IgD-negative memory B cell (primary cell): ENCODE results near the gene SLC22A7. TPM values are rescaled to one million over a fixed set of nuclear protein-coding genes. Genes with fewer than 3 reads are reported as not detected.

Experiments used
- H3K27ac Mint-ChIP-seq, 3 donors: one replicate each; pipeline ENCODE4 v1.8.0; 2020 to 2022; ENCODE audit warnings: mild to moderate bottlenecking in 3 of 3, mixed read lengths in 3 of 3, moderate library complexity in 1 of 3
- H3K27me3 Mint-ChIP-seq: one replicate; pipeline ENCODE4 v1.8.0; 2021; ENCODE audit warnings: mixed read lengths
- H3K36me3 Mint-ChIP-seq: one replicate; pipeline ENCODE4 v1.8.0; 2020; ENCODE audit warnings: mild to moderate bottlenecking, mixed read lengths
- H3K4me1 Mint-ChIP-seq, 3 donors: one replicate each; pipeline ENCODE4 v1.8.0; 2020 to 2022; ENCODE audit warnings: mixed read lengths in 3 of 3, mild to moderate bottlenecking in 1 of 3
- H3K4me3 Mint-ChIP-seq, 4 donors: one replicate each; pipeline ENCODE4 v1.8.0; 2020 to 2022; ENCODE audit warnings: mild to moderate bottlenecking in 4 of 4, mixed read lengths in 4 of 4, moderate library complexity in 3 of 4
- H3K9me3 Mint-ChIP-seq, 3 donors: one replicate each; pipeline ENCODE4 v1.8.0; 2020 to 2021; ENCODE audit warnings: mixed read lengths in 3 of 3, mild to moderate bottlenecking in 1 of 3
- polyA plus RNA-seq: library from polyadenylated mRNA; unstranded; fragments of 300-500 nt; fragmentation: Illumina TruSeq; gene quantifications from one replicate; pipeline ENCODE4 v1.2.3, GENCODE V29; 2021

The SLC22A7 gene, protein sequence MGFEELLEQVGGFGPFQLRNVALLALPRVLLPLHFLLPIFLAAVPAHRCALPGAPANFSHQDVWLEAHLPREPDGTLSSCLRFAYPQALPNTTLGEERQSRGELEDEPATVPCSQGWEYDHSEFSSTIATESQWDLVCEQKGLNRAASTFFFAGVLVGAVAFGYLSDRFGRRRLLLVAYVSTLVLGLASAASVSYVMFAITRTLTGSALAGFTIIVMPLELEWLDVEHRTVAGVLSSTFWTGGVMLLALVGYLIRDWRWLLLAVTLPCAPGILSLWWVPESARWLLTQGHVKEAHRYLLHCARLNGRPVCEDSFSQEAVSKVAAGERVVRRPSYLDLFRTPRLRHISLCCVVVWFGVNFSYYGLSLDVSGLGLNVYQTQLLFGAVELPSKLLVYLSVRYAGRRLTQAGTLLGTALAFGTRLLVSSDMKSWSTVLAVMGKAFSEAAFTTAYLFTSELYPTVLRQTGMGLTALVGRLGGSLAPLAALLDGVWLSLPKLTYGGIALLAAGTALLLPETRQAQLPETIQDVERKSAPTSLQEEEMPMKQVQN
- not detected for polyA plus RNA-seq

- Mint-ChIP-seq H3K27ac (no peak within 1 kb of the TSS), H3K36me3 (peaks cover 2% of the 10 kb centered on the region), H3K27me3 (peaks cover 10% of the 10 kb centered on the region), H3K4me3 (no peak within 1 kb of the TSS), H3K4me1 (peaks cover 0 to 3% (median 2%) of the 10 kb centered on the region in 3 donors), H3K9me3 (peaks cover 0 to 2% (median 0%) of the 10 kb centered on the region in 3 donors)
These were observed at the start of gene SLC22A7 for GRCh38 chr6:43297644-43298564. Gene SLC22A7, plus strand, starts transcription at chr6:43298260. Its CDS starts 99 bp downstream, at chr6:43298359.

DNA sequence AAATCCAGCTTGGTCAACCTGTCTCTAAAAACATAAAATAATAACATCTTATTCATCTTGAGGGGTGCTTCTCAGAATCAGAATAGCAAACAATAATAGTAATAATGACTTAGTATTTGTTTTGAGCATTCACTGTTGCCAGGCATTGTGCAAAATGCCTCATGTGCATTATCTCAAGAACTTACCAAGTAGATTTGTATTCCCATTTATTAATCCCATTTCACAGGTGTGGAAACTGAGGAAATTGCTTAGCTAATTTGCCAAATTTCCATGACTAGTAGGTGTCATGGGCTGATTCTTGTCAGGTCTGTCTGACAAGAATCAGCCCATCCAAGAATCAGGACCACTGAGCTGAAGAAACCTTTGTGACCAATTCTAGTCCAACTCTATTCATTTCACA lies 49.3 kb upstream of the SLC22A7 start:
- Mint-ChIP-seq H3K36me3 (peaks cover 2% of the 10 kb centered on the region), H3K27me3 (peaks cover 19% of the 10 kb centered on the region), H3K27ac (no peak overlapping the region), H3K4me1 (peaks cover 0 to 13% (median 9%) of the 10 kb centered on the region in 3 donors), H3K9me3 (no peaks in the 10 kb centered on the region), H3K4me3 (peak overlapping the region in 1 of 4 donors; percentile 41)

- H3K27me3 Mint-ChIP-seq, result peaks cover 21% of the 10 kb centered on the region
- peaks cover 0 to 13% (median 9%) of the 10 kb centered on the region in 3 donors for H3K4me1 Mint-ChIP-seq
- H3K4me3 Mint-ChIP-seq, result peak overlapping the region in 1 of 4 donors; percentile 70
- H3K27ac Mint-ChIP-seq, result no peak overlapping the region
- no peaks in the 10 kb centered on the region for H3K9me3 Mint-ChIP-seq
- H3K36me3 Mint-ChIP-seq, result peaks cover 4% of the 10 kb centered on the region
These were observed 47.1 kb upstream of the SLC22A7 start for GRCh38 chr6:43250992-43251373.

DNA sequence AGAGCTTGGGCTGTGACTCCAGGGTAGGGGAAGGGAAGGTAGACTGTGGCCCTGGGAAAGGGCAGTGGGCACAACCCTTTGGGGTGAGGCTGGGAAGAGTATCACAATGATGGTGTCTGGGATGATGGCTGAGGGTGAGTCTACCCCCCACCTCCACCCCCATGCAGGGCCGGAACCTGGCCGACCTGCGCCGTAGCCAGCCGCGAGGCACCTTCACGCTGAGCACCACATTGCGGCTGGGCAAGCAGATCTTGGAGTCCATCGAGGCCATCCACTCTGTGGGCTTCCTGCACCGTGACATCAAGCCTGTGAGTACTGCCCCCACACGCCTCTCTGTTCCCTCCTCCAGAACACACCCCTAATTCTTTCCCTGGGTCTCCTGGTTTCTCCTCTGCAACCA lies 44.7 kb upstream of the SLC22A7 start:
- H3K27me3 Mint-ChIP-seq, result peaks cover 24% of the 10 kb centered on the region
- no peak overlapping the region for H3K4me3 Mint-ChIP-seq
- H3K36me3 Mint-ChIP-seq, result peaks cover 4% of the 10 kb centered on the region
- no peak overlapping the region for H3K27ac Mint-ChIP-seq
- H3K9me3 Mint-ChIP-seq, result no peaks in the 10 kb centered on the region
- peaks cover 0 to 3% (median 3%) of the 10 kb centered on the region in 3 donors for H3K4me1 Mint-ChIP-seq

DNA sequence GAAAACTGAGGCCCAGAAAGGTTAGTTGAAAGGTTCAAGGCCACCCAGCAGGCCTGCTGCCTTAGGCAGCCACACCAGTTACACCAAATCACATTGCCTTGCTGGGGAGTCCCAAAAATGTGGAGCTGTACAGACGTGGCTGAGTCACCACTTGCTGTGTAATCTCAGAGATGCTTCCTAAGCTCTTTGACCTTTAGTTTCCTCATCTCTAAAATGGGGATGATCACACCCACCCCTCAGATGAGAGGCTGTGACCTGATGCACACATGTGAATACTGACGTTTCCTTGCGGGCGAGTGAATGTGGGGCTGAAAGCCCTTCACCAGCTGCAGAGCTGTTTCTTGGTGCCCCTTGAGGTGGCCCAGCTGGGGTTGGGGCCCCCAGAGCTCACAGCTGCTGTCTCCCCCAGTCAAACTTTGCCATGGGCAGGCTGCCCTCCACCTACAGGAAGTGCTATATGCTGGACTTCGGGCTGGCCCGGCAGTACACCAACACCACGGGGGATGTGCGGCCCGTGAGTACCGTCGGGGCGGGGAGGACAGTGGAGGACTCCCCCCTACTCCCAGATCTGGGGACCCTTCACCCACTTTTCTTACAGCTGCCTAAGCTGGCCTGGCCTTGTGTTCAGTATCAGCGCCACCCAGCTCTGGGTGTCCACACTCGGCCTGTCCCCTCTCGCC lies 43.8 kb upstream of the SLC22A7 start:
- Mint-ChIP-seq H3K4me1 (peaks cover 0 to 3% (median 3%) of the 10 kb centered on the region in 3 donors), H3K27ac (no peak overlapping the region), H3K36me3 (peaks cover 4% of the 10 kb centered on the region), H3K9me3 (no peaks in the 10 kb centered on the region), H3K27me3 (peaks cover 25% of the 10 kb centered on the region), H3K4me3 (no peak overlapping the region)

DNA sequence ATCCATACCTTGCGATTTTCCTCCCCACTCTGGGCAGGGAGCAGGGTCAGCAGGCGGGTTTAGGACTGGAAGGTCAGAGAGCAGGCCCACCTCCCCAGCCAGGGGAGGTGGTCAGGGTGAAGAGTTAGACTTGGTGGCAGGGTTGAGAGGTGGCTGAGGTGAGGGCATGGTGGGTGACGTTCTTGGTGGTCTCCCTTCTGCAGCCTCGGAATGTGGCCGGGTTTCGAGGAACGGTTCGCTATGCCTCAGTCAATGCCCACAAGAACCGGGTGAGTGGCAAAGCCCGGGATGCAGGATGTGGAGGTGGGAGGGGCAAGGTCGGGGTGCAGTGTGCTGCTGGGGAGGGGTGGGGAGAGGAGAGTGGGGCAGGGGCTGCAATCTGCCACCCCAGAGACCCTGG lies 43.2 kb upstream of the SLC22A7 start:
- Mint-ChIP-seq H3K27me3 (peaks cover 26% of the 10 kb centered on the region), H3K4me1 (peaks cover 0 to 3% (median 3%) of the 10 kb centered on the region in 3 donors), H3K27ac (no peak overlapping the region), H3K9me3 (no peaks in the 10 kb centered on the region), H3K36me3 (peaks cover 4% of the 10 kb centered on the region), H3K4me3 (no peak overlapping the region)

DNA sequence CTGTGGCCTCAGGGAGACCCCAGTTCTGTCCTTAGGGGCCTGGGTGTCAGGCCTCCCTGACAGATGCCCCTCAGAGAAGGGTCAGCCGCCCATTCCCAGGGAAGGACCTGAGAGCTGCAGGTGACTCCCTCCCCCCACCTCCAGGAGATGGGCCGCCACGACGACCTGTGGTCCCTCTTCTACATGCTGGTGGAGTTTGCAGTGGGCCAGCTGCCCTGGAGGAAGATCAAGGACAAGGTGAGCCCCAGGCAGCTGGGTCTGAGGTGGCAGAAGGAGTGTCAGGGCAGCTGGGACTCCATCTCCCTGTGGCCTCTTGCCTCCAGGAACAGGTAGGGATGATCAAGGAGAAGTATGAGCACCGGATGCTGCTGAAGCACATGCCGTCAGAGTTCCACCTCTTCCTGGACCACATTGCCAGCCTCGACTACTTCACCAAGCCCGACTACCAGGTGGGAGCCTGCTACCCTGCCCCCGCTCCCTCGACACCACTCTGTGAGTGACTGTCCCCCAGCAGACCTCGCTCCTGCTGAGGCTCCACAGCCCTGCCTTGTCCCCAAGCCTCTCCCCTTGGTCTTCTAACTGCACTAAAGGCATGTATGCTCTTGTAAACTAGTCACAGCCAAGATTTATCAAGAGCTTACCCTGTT lies 42.5 kb upstream of the SLC22A7 start:
- Mint-ChIP-seq H3K27ac (no peak overlapping the region), H3K36me3 (peaks cover 4% of the 10 kb centered on the region), H3K9me3 (no peaks in the 10 kb centered on the region), H3K4me3 (no peak overlapping the region), H3K4me1 (peaks cover 0 to 3% (median 3%) of the 10 kb centered on the region in 3 donors), H3K27me3 (peaks cover 26% of the 10 kb centered on the region)

DNA sequence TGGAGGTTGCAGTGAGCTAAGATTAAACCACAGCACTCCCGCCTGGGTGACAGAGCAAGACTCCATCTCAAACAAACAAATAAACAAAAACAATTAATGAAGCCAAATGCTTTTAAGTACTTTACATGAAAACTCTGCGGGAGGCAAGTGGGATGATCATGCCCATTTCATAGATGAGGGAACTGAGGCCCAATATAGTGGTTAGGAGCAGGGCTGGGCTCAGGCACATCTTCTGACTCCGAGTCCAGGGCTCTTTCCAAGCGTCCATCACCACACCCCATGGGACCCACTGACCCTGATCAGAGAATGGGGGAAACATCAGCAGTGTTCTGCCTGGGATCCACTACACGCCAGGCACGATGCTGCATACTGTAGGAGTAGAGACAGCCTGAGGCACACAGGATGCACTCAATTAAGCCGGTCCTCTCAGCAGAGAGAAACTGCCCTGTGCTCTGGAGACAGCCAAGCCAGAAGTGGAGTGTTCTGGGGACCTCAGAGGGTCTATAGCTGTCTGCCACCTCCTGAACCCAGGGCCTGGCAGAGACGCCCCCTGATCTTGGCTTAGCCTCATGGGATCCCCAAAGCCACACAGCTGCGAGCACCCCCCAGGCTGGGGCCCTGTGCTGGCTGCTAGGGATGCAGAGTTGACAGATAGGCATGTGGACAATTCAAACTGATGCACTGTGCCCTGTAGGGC lies 41.2 kb upstream of the SLC22A7 start:
- H3K4me3 Mint-ChIP-seq, result no peak overlapping the region

DNA sequence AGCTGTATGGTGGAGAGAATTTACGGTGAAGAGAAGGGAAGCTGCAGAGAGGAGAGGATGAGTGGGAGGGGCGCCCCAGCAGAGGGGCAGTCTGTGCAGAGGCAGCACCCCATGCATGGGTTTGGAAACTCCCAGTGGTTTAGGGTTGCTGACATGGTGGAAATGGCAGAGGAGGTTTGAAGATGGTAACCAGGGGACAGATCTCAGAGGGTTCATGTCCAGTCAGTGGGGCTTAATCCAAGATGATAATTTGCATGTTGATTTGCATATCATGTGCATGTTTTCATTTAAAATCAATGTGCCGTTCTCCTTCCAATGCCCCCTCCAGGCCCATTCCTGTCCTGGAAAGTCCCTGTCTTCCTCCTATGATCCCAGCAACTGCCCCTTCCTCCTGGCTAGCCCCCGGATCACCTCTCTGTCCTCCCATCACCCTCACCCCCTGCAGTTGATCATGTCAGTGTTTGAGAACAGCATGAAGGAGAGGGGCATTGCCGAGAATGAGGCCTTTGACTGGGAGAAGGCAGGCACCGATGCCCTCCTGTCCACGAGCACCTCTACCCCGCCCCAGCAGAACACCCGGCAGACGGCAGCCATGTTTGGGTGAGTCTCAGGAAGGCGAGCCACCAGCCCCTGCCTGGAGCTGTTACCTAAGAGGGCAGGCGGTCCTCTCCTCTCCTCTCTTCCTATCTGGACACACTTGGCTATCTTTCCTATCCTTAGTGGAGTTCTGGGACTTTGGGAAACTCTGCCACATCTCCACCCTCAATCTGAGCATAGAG lies 40.5 kb upstream of the SLC22A7 start:
- Mint-ChIP-seq H3K9me3 (no peaks in the 10 kb centered on the region), H3K4me1 (peaks cover 0 to 3% (median 0%) of the 10 kb centered on the region in 3 donors), H3K27ac (peak overlapping the region in 1 of 3 donors; percentile 43), H3K36me3 (peaks cover 4% of the 10 kb centered on the region), H3K4me3 (no peak overlapping the region), H3K27me3 (peaks cover 12% of the 10 kb centered on the region)

More for the DNA sequence above, 41.2 kb upstream of the SLC22A7 start:
- Mint-ChIP-seq H3K9me3 (no peaks in the 10 kb centered on the region), H3K4me1 (peaks cover 0 to 3% (median 0%) of the 10 kb centered on the region in 3 donors), H3K36me3 (peaks cover 4% of the 10 kb centered on the region), H3K27me3 (peaks cover 15% of the 10 kb centered on the region), H3K27ac (peak overlapping the region in 1 of 3 donors; percentile 43)

DNA sequence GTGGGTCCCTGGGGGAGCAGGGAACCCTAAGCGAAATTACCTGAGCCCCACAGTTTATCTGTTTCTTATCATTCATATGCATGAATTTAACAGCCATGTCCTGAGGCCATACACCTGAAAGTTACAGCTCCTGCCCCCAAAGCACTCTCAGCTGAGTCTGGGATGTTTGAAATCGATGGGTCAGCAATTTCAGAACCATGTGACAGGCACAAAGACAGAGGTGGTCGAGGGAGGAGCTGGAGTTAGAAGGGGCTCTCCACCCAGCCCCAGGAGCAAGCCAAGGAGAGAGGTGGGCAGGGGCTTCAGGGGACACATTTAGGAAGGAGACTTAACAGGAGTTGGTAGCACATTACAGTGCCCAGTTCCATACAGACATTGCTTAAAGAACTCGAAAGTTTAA lies 39.9 kb upstream of the SLC22A7 start:
- Mint-ChIP-seq H3K27ac (no peak overlapping the region), H3K27me3 (peaks cover 12% of the 10 kb centered on the region)

GRCh38 chr6:43258807-43259686 lies 39.0 kb upstream of the SLC22A7 start:
- Mint-ChIP-seq H3K4me3 (no peak overlapping the region), H3K27ac (no peak overlapping the region), H3K36me3 (peaks cover 2% of the 10 kb centered on the region), H3K4me1 (peaks cover 0 to 5% (median 1%) of the 10 kb centered on the region in 3 donors), H3K27me3 (peaks cover 13% of the 10 kb centered on the region), H3K9me3 (no peaks in the 10 kb centered on the region)

More for the DNA sequence above, 39.9 kb upstream of the SLC22A7 start:
- peaks cover 0 to 3% (median 0%) of the 10 kb centered on the region in 3 donors for H3K4me1 Mint-ChIP-seq
- H3K9me3 Mint-ChIP-seq, result no peaks in the 10 kb centered on the region
- no peak overlapping the region for H3K4me3 Mint-ChIP-seq
- peaks cover 2% of the 10 kb centered on the region for H3K36me3 Mint-ChIP-seq

DNA sequence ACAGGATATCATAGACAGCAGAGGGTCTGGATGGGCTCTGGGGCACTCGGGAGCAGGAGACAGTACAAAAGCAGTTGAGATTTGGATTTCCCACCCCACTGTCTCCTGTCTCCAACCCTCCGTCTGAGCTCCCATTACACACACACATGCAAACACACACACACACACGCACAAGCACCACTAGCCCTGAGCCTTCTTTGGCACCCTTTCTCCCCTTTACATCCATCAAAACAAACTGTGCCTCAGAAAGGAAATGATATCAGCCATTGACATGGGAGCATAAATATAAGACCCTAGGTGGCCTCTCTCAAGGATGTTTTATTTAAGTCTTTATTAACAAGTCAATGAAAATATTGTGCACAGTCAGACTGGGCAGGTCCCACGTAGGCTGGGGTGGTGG lies 37.3 kb upstream of the SLC22A7 start:
- Mint-ChIP-seq H3K9me3 (no peaks in the 10 kb centered on the region), H3K36me3 (peaks cover under 1% of the 10 kb centered on the region), H3K4me3 (peak overlapping the region in 1 of 4 donors; percentile 14), H3K27me3 (peaks cover 12% of the 10 kb centered on the region), H3K4me1 (peaks cover 0 to 5% (median 1%) of the 10 kb centered on the region in 3 donors), H3K27ac (no peak overlapping the region)
